OCI-M2 (cell line): ENCODE data around the gene ANKRD34A.

Experiments
- DNase-seq: peaks from one replicate; lab custom pipeline; 2025; ENCODE audit not compliant: unreplicated experiment; lab: John Stamatoyannopoulos, UW

ANKRD34A gene

DNA sequence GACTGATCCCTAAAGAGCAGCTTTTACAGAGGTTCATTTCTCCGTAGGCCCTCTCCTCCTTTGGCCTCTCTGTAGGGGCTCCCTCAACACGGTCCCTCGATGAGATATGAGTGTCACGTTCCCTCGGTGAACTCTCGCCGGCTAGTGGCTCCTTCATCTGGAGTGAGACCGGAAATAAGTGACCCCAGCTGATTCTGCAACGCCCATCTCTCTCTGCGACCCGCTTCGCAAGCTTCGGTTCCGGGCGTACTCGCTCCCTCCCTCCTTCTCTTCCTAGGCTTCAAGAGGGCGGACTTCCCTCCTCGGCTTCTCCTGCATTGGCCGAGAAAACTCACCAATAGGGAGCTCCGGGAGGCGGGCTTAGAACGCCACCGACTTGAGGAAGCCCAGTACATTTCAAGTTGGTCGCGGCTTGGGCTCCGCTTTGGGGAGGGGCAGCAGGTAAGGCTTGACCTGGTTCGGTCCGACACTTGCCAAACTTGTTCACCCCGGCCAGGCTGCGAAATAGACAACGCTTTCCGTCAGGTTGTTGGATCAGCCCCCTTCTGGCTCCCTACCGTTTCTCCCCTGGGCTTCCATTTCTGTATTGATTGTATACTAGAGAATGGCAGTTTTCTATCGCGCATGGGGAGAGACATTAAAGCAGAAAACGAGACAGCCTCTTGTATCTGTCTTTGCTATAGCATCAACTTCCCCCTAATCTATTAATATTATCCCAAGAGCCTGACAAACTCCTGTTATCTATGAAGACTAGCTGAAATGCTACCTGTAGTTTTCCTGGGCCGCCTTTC, at the start of gene ANKRD34A, which contains the start of gene POLR3GL:
Gene ANKRD34A, minus strand, starts transcription at position 248 of the 791 bp plus-strand sequence. CDS start 2,816 bp downstream, outside the sequence.
Gene POLR3GL, plus strand, starts transcription at position 363 of the 791 bp plus-strand sequence. CDS start 10,176 bp downstream, outside the sequence.
- DNase-seq, result peak; percentile 82

DNA sequence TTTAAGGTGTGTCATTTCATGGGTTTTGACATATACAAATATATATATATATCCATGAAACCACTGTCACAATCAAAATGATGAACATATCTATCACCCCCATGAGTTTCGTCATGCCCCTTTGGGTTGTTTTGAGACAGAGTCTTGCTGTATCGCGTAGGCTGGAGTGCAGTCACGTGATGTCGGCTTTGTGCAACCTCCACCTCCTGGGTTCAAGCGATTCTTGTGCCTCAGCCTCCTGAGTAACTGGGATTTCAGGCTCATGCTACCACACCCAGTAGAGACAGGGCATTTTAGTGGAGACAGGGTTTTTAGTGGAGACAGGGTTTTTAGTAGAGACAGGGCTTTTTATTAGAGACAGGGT, 49.2 kb upstream of the ANKRD34A start:
- no peak for DNase-seq

DNA sequence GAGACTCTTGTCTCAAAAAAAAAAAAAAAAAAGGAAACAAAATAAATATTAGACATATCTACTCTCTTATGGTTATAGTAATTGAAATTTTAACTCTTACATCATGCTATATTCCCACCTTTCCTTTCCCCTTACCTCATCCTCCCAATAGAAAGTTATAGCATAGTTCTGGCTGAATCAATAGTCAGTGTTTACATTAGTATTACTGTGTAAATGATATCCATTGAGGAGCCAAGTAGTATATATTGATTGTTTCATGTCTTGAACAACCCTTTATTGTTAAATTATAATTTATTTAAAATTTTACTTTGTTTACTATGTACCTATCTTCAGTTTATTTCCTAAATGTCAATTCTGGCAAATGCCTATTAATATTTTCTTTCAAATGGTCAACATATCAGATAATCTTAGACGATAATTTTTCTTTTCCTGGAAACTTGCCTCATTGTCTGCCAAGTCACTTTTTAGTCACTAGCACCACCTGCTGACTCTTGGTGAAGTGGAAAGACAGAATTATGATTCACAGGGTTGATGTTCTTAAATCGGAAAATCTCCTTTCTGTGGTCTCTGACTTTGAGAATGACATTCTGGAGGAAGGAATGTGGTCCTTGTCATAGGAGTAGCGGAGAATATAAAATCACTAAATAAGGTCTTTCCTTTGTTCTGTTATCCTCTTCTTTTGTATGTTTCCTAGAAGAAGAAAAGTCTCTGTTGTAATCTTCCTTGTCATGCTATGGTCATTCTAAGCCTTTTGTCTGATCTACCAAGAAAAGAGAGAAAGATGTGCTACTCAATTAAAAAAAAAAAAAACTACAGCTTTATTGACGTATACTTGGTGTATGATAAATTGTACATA, 48.6 kb upstream of the ANKRD34A start:
- DNase-seq, result no peak

DNA sequence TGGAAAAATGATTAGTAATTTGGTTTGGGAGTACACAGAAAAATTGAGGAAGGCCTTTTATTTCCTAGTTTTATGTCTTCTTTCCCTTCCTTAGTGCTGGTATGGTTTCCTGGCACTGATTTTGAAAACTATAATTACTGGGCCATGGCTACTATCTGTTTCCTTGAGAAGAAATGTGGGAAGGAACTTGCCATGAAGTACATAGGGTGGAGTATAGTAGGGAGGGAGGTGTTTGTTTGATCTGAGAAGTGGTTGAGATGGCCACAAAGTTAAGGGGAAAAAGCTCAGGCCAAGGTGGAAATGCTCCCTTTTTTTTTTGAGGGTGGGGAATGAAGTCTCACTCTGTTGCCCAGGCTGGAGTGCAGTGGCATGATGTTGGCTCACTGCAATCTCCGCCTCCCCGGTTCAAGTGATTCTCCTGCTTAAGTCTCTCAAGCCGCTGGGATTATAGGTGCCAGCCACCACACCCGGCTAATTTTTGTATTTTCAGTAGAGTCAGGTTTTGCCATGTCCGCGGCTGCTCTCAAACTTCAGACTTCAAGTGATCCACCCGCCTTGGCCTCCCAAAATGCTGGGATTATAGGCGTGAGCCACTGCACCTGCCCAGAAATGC, 45.9 kb upstream of the ANKRD34A start:
- no peak for DNase-seq

DNA sequence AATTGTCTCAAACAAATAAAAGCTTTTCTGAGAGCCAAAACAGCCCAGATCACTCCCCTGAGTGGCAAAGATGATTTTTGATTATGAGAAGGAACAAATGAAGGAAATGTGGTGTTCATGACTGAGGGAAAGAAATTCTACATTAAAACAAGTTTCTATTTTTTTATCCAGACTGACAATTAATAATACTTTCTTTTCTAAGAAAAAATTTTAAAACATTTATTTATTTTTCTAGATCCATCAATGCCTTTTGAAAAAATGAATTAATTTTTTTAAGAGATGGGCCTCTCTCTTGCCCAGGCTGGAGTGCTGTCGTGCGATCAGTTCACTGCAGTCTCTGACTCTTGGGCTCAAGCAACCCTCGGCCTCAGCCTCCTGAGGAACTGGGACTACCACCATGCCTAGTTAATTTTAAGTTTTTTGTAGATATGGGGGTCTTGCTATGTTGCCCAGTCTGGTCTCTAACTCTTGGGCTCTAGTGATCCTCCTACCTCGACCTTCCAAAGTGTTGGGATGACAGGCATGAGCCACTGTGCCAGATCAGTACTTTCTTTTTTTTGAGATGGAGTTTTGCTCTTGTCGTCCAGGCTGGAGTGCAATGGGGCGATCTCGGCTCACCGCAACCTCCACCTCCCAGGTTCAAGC, 43.2 kb upstream of the ANKRD34A start:
- DNase-seq, result no peak

DNA sequence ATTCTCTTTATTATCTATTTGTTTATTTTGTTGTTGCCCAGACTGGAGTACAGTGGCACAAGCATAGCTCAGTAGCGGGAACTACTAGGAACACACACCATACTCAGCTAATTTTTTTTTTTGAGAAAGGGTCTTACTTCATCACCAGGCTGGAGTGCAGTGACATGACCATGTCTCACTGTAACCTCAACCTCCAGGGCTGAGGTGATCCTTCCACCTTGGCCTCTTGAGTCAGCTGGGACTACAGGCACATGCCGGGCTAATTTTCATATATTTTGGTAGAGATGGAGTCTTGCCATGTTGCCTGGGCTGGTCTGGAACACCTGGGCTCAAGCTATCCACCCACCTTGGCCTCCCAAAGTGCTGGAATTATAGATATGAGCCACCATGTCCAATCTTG, 37.3 kb upstream of the ANKRD34A start:
- DNase-seq, result no peak

DNA sequence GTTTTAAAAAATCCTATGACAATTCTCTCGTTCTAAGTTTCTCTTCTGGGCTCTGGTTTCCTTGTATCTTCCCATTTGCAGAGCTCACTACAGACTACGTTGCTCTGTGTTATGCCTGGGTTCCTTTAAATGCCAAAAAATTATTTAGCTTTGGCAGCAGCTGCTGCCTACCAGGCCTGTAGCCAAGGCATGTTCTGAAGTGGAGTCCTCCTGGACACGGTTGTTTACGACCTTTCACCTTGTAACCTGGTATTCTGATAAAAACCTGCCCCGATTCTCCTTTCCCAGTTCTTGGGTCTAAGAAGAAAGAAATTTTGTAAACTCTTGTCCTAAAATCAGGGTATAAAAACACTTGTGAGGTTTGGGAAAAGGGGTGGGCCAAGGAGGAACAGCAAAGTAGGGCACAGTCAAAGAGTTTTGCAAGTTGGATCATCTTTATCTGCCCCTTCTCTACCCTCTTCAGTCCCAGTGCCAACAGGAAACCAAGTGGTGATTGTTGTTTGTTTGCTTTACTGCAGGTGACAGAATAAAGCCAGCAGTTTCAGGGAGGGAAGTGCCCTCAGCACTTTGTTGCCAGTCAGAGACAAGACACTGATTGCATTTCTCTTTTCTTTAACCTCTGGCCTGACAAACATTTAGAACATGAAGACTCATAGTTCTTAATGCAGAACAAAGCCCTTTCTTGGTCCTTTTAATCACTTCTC, 35.1 kb upstream of the ANKRD34A start:
- DNase-seq, result no peak

DNA sequence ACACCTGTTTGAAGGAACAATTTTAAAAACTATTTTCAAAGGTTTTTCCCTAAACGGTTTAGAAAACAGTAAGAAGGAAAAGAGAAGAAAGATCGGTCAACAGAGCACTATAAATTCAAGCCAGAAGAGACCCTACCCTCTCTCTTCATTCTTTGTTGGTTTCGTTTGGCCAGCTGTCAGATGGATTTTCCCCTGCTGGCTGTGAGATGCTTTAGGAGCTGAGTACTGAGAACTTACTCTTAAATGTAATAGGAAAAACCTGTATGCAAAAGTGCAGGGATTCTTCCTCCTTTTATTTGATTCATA, 33.3 kb upstream of the ANKRD34A start:
- no peak for DNase-seq

DNA sequence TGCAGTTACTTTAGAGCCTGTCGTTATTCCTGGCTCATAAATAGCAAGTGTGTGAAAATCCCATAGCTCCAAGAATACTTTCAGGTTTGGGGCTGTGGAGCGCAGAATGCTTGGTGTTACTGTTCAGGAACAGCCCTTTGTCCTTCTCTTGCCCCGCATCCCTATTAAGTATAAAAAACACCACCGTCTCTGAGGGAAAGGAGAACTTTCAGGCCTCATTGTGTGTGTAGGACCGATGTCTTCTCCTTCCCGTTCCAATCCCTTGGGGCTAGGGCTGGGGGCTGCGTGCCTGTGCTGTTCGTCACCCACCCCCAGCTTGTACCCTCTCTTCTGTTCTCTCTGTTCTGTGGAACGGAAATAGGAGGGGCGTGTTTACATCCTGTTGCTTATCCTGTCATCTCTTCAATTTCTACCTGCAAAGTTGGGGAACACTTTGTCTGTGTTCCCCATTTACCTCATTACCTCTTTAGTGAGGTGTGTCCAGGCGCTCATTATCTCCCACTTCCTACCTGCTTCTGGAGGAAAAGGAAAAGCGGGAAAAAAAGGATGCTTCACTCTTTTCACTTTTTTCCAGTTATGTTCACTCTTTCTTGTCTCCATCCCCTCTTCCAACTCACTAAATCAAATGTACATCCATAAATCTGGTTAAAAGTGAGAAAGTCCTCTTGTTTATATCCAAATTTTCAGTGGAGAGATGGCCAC, 32.8 kb upstream of the ANKRD34A start:
- DNase-seq, result no peak

DNA sequence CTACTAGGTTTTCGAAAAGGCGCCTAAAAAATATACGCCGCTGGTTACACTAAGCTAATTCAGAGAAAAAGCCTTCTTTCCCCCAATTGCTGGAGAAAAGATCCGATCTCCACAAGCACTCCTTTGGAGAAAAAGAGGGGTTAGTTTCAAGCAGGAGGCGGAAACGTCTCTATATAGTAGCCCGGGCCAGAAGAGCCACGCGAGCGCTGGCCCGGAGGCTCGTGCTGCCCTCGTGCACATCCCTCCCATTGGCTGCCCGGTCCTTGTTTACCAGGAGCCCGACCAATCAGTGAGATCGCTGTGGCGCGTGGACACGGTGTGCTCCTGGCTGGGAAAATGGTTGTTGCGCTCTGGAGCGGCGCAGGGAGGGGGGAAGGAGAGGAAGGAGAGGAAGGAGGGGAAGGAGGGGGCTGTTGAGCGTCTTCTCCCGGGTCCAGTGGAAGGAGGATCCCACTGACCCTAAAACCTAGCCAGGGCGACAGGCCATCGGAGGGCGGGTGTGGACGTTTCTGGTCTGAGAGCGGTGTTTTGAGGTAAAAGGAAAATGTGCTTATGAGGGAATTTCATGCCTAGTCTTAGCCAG, 32.1 kb upstream of the ANKRD34A start, which contains the start of gene TXNIP:
Gene TXNIP, minus strand, starts transcription at position 147 of the 583 bp plus-strand sequence. CDS start 313 bp downstream, outside the sequence.
- DNase-seq, result peak; percentile 83

DNA sequence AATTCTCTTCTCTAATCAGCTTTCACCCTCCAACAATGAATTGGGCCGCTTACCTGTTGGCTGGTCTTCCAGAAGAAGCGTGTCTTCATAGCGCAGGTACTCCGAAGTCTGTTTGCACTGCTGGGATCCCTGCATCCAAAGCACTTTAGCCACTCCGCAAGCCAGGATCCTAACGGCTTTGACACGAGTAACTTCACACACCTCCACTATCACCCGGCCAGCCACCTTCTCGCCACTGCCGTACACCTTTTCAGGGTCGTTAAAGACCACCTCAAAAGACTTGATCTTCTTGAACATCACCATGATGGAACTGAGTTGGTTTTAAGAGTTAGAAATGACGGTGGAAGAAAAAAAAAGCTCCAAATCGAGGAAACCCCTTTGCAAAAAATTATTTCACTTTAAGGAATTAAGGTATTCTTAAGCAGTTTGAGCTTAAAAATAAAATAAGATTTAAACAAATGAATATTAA, 31.6 kb upstream of the ANKRD34A start:
- DNase-seq, result no peak

DNA sequence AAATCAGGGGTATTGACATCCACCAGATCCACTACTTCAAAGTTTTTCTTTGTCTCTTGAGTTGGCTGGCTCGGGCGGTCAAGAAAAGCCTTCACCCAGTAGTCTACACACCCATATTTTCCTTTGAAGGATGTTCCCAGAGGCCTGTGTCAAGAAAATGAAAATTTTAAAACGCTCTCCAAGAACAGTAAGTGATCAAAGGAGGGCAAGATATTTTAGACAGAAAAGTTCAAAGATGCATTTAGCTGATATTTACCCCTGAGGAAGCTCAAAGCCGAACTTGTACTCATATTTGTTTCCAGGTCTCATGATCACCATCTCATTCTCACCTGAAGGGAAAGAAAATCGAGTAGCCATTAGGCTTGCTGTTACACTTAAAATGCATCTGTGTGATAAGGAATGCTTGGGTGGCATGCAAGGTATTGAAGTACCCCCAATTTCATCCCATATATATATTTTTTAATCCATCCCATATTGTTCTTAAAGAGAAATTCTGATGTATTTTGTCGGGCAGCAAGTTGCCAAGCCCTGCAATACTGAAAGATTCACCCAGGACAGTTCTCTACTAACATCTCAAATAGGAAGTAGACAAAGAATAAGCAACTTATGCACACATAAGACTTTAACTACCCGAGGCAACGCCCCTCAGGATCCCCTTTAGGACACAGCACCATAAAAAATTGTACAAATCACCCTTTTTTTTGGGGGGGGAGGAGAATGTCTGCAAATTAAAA, 30.9 kb upstream of the ANKRD34A start:
- DNase-seq, result no peak

DNA sequence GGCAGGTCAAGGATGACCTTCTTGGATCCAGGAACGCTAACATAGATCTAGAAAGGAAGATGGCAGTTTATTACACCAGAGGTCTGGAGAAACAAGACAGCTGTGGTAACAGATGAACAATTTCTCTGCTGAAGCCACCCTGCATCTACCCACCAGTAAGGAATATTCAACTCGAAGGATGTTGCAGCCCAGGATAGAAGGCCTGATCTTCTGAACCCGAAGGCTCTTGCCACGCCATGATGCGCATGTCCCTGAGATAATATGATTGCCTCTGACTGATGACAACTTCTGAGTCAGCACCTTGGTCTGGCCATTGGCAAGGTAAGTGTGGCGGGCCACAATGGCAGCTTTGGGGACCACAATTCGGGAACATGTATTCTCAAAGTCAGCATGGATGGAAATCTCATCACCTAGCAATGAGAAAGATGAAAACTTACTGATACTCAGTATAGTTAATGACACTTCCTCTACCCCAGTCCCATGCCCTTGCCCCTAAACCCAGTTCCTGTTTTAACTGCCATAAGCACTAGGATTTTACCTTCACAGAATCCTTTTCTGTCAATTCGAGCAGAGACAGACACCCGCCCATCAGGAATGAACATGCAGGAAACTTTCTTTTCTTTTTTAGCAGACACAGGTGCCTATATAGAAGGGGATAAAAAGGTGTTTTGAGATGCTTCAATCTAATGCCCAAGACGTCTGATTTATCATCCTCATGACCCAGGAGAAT, 30.2 kb upstream of the ANKRD34A start:
- DNase-seq, result no peak

DNA sequence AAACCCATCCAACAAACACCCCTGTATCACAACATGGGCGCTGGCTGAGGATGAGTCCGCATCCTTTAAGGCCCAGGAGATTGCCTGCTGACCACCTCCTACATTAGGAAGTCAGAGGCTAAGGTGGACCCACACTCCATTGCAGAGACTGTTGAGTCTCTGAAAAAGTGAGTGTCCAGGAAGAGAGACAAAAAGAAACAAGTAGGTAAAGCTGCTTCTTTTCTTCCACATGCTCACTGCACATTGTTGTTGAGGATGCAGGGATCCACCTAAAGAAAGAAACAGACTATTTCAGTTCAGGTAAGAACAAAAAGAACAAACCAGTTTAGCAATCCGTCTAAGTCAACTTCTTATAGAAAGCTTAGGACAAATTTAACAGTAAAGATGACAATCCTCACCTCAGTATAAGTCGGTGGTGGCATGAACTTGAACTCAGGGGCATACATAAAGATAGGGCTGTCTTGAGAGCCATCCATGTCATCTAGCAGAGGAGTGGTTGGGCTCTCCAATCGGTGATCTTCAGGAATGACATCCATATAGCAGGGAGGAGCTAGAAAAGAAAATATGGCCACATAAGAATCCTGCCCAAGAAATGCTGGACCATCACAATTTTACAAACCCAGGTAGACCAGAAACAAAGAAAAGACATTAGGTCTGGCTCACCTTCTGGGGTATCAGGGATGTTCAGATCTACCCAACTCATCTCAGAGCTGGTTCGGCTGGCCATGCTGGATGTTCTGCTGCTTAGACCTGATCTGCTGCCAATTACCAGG, 29.4 kb upstream of the ANKRD34A start:
- DNase-seq, result no peak

DNA sequence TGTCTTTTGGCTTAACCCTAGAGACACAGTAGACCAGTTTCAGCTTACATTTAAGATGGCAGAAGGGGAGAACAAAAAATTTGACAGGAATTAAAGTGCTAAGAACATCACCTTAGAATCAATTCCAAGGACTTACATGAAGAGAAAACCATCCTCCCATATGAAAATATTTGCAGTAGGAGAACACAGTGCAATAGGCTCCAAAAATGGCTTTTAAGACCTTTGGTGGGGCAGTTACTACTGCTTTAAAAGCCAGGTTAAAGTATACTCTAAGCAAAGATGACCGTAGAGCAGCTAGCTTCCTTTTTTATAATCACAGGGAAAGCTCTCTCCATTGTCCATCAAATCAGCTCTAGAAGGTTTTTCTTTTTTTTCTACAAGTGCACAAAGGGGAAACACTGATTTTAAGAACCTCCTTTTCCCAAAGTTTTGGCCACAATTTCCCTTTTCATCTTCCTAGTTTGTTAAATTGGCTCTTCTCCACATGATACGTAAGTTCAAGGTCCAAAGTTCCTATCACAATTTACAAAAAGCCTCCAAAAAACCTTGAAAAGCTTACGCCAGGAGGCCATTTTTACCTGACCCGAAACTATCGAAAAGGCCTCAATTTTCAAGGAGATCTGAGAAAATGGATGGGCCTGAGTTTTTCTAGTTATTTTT, 28.7 kb upstream of the ANKRD34A start:
- no peak for DNase-seq

DNA sequence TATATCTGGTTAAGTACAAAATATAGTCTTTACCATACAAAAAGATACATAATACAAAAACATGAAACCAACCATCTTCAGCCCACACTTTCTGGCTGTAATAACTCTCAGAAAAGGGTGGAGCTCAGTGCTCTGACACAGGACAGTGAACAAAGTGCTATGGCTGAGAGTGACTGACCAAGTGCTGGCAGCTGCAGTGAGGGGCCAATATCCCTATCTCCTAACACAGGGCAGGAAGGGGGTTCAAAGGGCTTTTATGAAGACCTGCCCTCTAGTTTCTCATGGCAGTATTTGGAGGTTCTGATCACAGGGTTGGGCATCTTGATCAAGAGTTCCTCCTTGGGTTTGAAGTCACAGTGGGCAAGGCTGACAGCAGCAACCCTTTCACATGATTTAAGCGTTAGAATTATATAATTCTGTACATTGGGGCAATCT, 28.1 kb upstream of the ANKRD34A start:
- no peak for DNase-seq
